GM18951 (cell line): ENCODE measurements around the gene ARHGAP22.

Source experiments
- POLR2A ChIP-seq: IDR thresholded peaks from 4 replicates; pipeline ENCODE4 v1.6.1; 2011; ENCODE audit warnings: mild to moderate bottlenecking; ENCODE audit not compliant: insufficient read length, insufficient read depth; ENCODE audit errors: extremely low read depth
- in situ Hi-C: fragments of 300-500 bp; cut with MboI; formaldehyde crosslinking; loops from one replicate; pipeline ENCODE4 v1.12.0; 2022; ENCODE audit warnings: low sequenced_read_pairs, mixed read lengths, inconsistent platforms; ENCODE audit not compliant: unreplicated experiment

Gene ARHGAP22

DNA sequence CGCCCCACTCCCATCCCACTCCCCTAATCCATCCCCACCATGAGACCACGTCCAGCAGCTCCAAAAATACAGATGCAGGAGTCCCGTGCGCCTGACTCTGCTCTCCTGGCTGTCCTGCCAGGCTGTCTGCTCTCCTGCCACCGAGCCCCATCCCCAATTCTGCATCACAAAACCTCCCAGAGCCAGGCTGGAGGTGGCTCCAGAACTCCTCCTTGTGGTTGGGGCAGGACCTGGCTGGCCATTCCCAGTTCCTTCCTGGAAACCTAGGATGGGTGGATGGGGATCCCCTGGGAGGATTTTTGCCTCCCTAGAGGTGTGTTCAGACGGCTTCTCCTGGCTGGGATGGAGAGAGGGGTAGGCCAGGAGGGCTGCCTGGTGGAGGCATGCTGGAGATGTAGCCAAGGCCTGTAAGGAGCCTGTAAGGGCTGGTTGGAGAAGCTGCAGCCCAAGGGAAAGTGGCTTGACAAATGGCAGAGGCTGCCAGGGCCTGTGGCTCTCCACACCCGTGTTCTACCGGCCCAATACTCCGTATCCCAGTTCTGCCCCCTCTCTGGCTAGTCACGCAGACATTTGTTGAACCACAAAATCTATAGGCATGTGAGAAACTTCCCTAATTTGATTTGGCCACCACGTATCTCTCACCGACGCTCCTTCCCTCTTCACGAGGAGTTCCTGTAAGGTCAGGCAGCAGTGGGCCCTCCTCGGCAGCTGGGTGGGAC is 99.3 kb downstream of the ARHGAP22 start:
- in situ Hi-C loops: loop anchor here (10.0 kb wide), 1 partner anchor 141 kb away; no protein-coding TSS in a partner anchor
- no peak for TF ChIP-seq POLR2A

DNA sequence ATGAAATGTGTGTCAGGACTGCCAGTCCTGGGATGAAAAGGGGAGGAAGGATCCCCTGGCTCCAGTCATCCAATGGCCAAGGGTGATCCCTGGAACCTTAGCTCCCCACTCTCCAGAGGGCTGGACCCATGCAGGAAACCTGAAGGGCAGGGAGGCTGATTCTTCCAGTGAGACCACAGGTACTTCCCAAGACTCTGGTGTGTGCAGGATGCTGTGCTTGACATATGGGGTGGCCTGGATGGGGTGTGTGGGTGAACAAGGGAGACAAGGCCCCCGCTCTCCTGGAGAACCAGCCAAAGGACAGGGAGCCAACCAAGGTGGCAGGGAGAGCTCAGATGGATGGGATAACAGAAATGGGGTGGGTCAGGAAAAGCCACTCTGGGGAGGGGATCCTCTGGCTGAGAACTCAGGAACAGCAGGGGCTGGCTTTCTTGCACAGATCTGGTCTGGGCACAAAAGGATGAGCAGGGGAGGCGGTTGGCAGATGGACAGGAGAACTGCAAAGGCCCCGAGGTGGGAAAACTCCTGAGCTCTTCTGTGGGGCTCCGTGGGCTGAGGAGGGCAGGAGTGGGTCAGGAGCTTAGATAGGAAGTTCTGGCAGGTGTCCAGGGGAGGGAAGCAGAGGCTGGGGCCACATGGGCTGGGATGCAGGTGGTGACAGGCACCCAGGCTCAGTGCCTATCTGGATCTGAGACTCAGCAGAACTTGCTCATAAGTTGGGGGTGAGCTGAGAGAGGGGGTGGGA is 100.6 kb downstream of the ARHGAP22 start:
- no peak for TF ChIP-seq POLR2A
- in situ Hi-C loops: loop anchor here (10.0 kb wide), 1 partner anchor 140 kb away; no protein-coding TSS in a partner anchor

DNA sequence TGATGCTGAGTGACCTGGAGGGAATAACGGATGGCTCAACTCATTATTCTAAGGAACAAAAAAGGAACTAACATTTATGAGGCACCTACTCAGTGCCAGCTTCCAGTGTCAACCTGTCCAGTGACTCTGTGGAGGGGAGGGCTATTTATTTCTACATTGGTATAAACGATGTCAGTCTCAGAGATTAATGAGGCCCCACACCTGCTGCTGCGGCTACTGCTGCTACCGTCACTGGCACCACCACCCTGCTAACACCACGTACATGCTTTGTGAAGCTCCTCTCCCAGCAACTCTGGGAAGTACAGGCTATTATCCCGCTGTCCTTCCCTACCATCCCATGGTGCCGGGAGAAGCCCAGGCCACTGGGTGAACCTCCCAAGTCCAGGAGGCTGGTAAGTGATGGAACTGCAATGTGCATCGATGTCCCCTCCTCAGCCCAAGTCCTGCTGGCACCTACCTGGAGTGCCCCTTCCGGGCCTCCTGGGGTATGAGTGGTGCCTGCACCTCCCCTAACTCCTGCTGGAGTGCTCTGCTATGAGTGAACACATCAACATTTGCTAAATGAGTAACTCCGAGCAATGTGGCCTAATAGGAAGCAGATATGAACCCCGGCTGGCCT is 101.5 kb downstream of the ARHGAP22 start:
- in situ Hi-C loops: loop anchor here (10.0 kb wide), 1 partner anchor 139 kb away; no protein-coding TSS in a partner anchor
- no peak for TF ChIP-seq POLR2A

DNA sequence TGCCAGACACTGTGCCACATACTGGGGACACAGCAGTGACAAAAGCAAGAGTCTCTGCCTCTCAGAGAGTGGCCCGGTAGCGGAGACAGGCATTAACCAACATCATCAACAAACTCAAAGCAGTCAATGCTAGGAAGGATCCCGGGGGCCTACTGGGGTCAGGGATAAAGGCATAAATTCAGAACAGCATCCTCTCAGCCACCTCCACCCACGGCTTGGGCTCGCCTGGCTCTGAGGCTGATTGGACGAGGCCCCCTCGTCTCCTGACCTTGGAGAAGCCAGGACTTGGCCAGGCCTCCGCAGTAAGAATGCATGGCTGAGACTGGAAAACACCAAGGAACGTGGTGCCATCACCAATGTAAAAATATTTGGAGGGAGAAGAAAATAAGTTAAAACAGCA is 102.1 kb downstream of the ARHGAP22 start:
- in situ Hi-C loops: loop anchor here (10.0 kb wide), 1 partner anchor 138 kb away; no protein-coding TSS in a partner anchor
- no peak for TF ChIP-seq POLR2A

DNA sequence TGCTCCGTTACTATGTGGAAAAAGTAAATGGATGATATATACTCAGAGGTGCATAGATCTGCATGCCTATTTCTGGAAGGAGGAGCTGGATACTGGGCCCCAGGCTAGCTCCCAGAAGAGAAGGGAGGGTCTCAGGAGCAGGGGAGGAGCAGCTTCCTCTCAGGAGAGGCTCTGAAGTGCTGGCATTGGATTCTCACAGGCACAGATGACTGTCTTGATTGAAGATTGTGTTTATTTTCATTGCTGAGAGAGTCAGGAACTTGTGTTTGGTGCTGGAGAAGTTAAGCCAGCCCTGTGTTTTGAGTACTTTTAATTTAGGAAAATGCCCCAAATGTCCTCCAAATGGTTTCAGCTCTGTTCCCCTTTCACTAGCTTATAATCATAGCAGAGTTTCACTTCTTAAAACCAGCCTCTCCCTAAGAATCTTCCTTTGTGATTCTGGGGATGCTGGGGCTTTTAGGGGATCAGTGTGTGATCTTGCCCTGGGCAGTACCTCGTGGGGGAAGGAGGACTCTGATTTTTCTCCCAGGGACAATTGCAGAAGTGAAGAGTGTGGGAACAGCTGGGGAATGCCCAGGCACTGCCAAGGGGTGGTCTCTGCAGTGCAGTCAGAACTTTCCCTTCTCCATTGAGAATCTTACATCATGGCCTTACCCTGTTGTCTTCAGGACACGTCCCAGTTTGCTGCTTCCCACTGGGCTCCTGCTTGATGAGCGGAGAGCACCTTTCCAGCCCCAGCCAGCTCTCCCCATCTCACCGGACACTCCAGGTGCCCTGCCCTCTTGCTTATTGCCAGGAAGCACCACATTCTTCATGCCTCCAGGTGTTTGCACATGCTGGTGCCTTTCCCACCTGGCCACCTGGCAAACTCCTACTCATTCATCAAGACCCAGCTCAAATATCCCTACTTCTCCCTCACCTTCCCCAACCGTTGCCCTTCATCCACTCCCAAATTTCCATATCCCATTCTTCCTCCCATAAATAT is 102.8 kb downstream of the ARHGAP22 start:
- no peak for TF ChIP-seq POLR2A
- in situ Hi-C loops: loop anchor here (10.0 kb wide), 1 partner anchor 137 kb away; no protein-coding TSS in a partner anchor

DNA sequence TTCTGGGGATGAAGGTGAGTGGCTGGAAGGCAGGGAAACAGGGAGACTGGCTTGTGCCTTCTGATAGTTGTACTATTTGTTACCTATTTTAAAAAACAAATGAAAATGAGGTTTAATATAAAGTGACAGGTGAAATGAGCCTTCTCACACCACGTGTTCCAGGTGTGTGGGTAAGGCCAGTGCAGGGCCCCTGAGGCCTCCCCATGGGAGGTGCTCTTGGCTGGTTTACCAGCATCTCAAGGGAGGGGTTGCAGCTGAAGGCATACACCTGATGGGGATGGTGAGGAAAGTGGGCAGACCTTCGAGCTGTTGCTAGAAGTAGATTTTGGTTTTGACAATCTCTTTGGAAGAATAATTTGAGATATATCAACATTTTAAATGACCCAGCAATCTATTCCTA is 103.6 kb downstream of the ARHGAP22 start:
- TF ChIP-seq POLR2A: no peak
- in situ Hi-C loops: loop anchor here (10.0 kb wide), 1 partner anchor 136 kb away; no protein-coding TSS in a partner anchor

DNA sequence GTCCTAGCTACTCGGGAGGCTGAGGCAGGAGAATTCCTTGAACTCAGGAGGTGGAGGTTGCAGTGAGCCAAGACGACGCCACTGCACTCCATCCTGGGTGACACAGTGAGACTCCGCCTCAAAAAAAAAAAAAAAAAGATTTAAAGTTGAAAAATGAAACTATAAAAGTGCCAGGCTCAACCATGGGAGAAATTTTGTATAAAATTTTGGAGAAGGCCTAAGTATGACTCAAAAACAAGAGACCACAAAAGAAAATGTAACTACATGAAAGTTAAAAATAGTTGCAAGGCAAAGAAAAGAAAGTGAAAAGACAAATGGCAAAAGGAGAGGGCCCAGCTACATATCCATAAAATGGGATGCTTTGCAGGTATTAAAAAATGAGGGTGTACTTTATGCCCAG is 104.1 kb downstream of the ARHGAP22 start:
- in situ Hi-C loops: loop anchor here (10.0 kb wide), 1 partner anchor 136 kb away; no protein-coding TSS in a partner anchor
- no peak for TF ChIP-seq POLR2A

DNA sequence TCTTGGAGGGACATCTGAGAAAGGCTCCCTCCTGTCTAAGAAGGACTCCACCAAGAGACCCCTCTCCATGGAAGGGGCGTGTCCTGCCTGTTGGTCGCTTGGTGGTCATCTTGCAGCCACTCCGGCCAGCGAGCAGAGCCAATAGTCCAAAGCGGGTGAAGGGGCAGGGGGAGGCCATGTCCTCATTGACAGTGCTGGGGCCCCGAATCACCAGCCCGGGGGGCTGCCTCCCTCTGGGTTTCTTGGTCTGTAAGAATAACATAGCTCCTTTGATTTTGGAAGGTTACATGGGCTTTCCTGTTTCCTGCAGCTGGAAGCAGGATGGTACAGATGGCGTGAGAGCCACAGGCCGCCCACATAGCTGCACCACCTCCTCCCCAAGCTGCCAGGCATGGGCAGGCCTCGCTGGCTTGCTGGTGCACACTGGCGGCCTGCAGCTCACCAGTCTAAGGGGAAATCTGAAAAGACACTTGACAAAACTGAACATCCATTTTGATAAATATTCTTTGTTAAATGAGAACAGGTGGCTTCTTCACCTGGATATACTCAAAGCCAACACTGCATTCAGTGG is 105.8 kb downstream of the ARHGAP22 start:
- in situ Hi-C loops: no loop called here
- TF ChIP-seq POLR2A: no peak

DNA sequence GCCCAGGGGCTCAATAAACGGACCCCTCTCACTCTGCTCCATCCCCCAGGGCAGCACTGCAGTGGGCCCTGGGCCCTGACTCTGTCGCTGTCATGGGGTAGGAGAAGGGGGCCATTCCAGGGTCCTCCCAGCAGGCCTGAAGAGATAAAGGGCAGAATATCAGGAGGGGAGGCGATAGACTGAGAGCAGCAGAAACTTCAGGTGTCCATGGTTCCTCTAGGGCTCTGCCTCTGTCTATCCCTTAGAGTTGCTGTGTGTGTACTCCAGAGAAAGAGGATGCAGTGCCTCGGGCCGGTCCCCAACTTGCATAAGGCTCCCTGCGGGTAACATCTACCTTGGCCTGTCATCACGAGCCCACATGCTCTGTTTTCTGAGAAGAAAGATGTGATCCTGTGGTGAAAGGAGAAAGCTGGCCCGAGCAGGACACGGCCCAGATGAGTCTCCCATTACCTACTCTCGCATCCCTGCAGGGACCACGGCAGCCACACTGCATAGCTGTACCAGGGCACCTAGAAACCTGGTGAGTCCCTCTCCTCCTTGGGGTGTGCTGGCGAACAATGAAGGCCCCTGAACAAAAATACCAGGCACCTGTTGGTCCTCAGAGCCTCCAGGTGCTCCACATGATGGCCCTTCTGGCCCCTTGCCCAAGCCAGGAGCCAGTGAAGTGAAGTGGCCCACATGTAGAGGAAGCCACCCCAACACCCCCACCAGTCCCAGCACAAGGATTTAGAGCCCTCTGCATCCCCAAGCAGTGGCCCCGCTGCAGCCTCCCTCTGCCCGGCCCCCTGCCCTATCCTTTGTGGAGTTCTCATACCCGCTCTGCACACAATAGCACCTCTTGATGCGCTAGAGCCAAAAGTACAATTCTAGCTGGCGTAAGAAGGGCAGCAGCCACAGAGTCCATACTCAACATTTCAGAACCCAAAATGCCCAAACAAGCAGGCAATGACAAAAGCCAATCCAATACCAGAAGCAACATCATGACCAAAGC is 106.8 kb downstream of the ARHGAP22 start:
- no peak for TF ChIP-seq POLR2A
- in situ Hi-C loops: no loop called here

DNA sequence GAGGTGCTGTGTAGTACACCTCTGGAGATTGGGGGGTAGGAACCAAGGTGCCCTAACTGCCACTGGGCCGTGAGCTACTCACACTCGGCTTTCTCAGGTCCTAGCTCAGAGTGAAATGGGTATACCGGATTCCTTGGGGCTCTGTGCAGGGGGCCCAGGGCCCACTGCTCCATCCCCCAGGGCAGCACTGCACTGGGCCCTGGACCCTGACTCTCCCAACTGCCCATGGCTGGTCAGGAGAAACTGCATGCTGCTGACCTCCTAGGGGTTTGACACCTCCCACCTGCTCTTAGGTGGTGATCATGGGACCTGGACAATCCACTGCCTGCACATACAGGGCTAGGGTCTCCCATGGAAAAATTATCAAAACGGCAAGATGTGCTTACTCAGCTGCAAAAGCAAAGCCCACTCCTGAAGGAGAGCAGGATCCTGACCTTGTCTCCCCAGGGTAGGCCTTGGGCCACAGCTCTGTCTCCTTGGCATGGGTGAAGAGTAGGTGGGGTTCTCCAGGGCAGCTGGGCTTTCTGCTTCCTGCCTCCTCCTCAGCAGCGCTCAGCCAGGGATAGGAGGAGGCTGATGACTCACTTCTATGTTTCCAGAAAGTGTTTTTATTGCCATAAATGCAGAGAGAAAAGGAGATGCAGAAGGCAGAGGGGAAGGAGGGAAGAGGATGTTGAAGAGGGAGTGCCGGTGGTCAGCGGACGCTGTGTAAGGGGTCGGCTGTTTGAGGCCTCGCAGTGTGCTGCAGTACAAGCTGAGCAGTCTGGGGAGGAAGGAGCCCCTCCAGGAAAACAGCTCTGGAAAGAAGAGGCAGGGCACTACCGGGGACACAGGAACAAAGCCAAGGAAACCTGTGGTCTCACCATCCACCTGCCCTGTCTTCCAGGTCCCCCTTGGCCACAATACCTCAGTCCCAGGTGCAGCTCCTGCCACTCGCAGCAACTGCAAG is 107.8 kb downstream of the ARHGAP22 start:
- in situ Hi-C loops: no loop called here
- TF ChIP-seq POLR2A: no peak
